Pancreas (tissue), 10 donors: ENCODE measurements around the gene OR1K1. TPM values are rescaled to one million over a fixed set of nuclear protein-coding genes. Genes with fewer than 3 reads are reported as not detected.
"Not testable (repeated sequence)": the region's sequence is repeated elsewhere in the genome, so short reads cannot be mapped to it uniquely, and the experiment has no call there.

Experiments used
- ATAC-seq, 4 donors: fragments of 200-7000 bp; cut with Tn5 transposase; one replicate each; pipeline versions ENCODE4 v1.8.0 to v1.9.1; 2020; ENCODE audit warnings: mild to moderate bottlenecking in 4 of 4, moderate library complexity in 4 of 4
- DNase-seq, 6 donors: peaks; one replicate each; pipeline ENCODE4 v3.0.0-alpha.2; 2020
- FAIRE-seq: peaks from 2 replicates; lab custom pipeline; 2012; peaks lifted over from hg19 to GRCh38; lab: Jason Lieb, UNC
- H3K27ac ChIP-seq, 4 donors: fragments of 200-600 bp; sonication (generic); 1 replicate in 3 of 4; 2 replicates in 1 of 4; pipeline versions ENCODE4 v1.5.0 to v1.8.0; 2020
- H3K27me3 ChIP-seq, 4 donors: fragments of 200-600 bp; one replicate each; pipeline ENCODE4 v1.8.0; 2021
- H3K36me3 ChIP-seq, 3 donors: fragments of 200-600 bp; sonication (generic) in 1 of 3; one replicate each; pipeline versions ENCODE4 v1.5.0 to v1.8.0; 2020 to 2021
- H3K4me1 ChIP-seq, 3 donors: fragments of 200-600 bp; one replicate each; pipeline ENCODE4 v1.8.0; 2021
- H3K4me3 ChIP-seq, 4 donors: fragments of 200-600 bp; sonication (generic) in 2 of 4; one replicate each; pipeline versions ENCODE4 v1.5.0 to v1.8.0; 2020 to 2021
- H3K9me3 ChIP-seq, 4 donors: fragments of 200-600 bp; one replicate each; pipeline ENCODE4 v1.8.0; 2021
- WGBS, 2 donors: extraction: QIAGEN DNeasy Blood & Tissue Kit; methylation state at CpG; one replicate each; pipeline ENCODE4 v1.1.7; 2013; 5-methylcytosine and 5-hydroxymethylcytosine counted together
- intact Hi-C, 3 donors: fragments of 100-400 bp; cut with DNase I; formaldehyde crosslinking; loops; one replicate each; pipeline versions ENCODE4 v1.11.1 to v1.14.2; 2022
- polyA plus RNA-seq, 2 donors: library from polyadenylated mRNA; stranded (reverse); fragments of 200-250 nt; gene quantifications; one replicate each; pipeline ENCODE4 v1.2.3, GENCODE V29; 2013
- total RNA-seq, 6 donors: library from RNA; stranded (reverse); fragmentation: NEBNext Ultra II Directional in 4 of 6; extraction: Animal tissue kit (Norgen Biotek cat#: 25700) in 4 of 6; gene quantifications; one replicate each; pipeline versions ENCODE4 v1.2.1 to v1.2.4, GENCODE V29; 2021 to 2023
- TF ChIP-seq, protein P1 (sequence below), 4 donors: fragments of 200-600 bp; sonication (generic) in 3 of 4; IDR thresholded peaks; one replicate each; pipeline versions ENCODE4 v1.5.0 to v1.8.0; 2021; ENCODE audit warnings: antibody characterized with exemption in 4 of 4
- donor health status: healthy with polysubstance abuse.
- donor health status: DM: no; HTN: no; CAD: no; lungs with moderate emphysema.
- donor health status: DM: no; HTN: no; CAD: no.
- donor health status: control.
- donor health status: control.
- donor health status: Bipolar disorder and iron deficiency.
- donor health status: DM: yes; HTN: yes; CAD: no.
- donor health status: DM: no; HTN: no; CAD: no.
- donor health status: DM: no; HTN: no; CAD: no.
- donor health status: DM: yes; HTN: yes; CAD: no.

OR1K1 gene
- total and polyA plus RNA-seq, 8 donors = not detected

- Histone ChIP-seq H3K4me3 (no peak overlapping the region), H3K4me1 (no peaks in the 10 kb centered on the region), H3K27ac (no peak overlapping the region), H3K9me3 (no peaks in the 10 kb centered on the region), H3K27me3 (no peaks in the 10 kb centered on the region), H3K36me3 (no peaks in the 10 kb centered on the region)
- DNase-seq = no peak
- no peak for ATAC-seq
- no peak for FAIRE-seq
- intact Hi-C loops = no loop called here
- TF ChIP-seq, protein P1, sequence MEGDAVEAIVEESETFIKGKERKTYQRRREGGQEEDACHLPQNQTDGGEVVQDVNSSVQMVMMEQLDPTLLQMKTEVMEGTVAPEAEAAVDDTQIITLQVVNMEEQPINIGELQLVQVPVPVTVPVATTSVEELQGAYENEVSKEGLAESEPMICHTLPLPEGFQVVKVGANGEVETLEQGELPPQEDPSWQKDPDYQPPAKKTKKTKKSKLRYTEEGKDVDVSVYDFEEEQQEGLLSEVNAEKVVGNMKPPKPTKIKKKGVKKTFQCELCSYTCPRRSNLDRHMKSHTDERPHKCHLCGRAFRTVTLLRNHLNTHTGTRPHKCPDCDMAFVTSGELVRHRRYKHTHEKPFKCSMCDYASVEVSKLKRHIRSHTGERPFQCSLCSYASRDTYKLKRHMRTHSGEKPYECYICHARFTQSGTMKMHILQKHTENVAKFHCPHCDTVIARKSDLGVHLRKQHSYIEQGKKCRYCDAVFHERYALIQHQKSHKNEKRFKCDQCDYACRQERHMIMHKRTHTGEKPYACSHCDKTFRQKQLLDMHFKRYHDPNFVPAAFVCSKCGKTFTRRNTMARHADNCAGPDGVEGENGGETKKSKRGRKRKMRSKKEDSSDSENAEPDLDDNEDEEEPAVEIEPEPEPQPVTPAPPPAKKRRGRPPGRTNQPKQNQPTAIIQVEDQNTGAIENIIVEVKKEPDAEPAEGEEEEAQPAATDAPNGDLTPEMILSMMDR (IDR thresholded peaks at IDR 0.05) = no peak
- 70 to 83% methylated on average over 6 of the region's 6 CpGs for WGBS, 2 donors
Measured at GRCh38 chr9:122797316-122798063, 2.4 kb upstream of the OR1K1 start.

DNA sequence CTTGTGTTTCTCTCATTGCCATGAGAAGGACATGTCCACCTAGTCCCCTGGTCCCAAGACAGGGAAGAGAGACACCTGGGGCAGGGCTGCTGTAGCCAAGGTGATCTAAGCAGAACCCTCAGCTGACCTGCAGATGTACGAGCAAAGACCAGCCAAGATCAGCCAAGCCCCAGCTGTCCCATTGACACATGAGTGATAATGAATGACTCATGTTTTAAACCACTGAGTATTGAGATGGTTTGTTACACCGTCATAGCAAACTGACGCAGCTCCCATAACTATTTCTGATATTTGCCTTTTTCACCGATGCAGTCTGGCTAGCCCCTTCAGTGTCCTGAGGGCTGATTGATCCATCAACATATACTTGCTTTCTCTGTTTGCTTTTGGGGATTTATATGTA is 6.7 kb downstream of the OR1K1 start:
- TF ChIP-seq, protein P1 (IDR thresholded peaks at IDR 0.05) = no peak
- Histone ChIP-seq H3K36me3 (no peaks in the 10 kb centered on the region), H3K9me3 (no peaks in the 10 kb centered on the region), H3K27me3 (no peaks in the 10 kb centered on the region), H3K27ac (no peak overlapping the region), H3K4me1 (peaks cover 3 to 7% (median 4%) of the 10 kb centered on the region in 3 donors), H3K4me3 (no peak overlapping the region)
- ATAC-seq = no peak
- FAIRE-seq = no peak
- no peak for DNase-seq
- 94 to 97% methylated on average over 4 of the region's 4 CpGs for WGBS, 2 donors
- intact Hi-C loops = no loop called here

- no peak for DNase-seq
- H3K36me3 ChIP-seq = no peaks in the 10 kb centered on the region
- 85 to 89% methylated on average over 1 of the region's 1 CpG for WGBS, 2 donors
- H3K4me1 ChIP-seq = peaks cover 3 to 7% (median 4%) of the 10 kb centered on the region in 3 donors
- TF ChIP-seq, protein P1 (IDR thresholded peaks at IDR 0.05) = no peak
- H3K9me3 ChIP-seq = no peaks in the 10 kb centered on the region
- intact Hi-C loops = no loop called here
- no peaks in the 10 kb centered on the region for H3K27me3 ChIP-seq
- no peak for ATAC-seq
- no peak for FAIRE-seq
- no peak overlapping the region for H3K4me3 ChIP-seq
- no peak overlapping the region for H3K27ac ChIP-seq
Measured at GRCh38 chr9:122807271-122807900, 7.5 kb downstream of the OR1K1 start.

DNA sequence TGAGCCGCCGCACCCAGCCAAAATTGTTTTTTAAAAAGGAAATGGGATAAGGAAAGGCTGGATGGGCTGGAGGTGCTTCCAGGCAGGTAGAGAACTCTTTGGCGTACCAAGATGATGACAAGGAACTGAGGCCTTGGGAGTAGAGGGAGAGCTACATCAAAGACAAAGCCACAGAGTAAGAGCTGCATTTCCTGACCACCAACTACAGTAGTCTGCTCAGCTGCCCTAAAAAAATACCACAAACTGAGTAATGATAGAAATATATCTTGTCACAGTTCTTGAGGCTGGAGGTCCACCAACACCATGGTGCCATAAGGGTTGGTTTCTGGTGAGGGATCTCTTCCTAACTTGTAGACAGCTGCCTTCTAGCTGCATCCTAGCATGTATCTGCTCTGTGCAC is 8.2 kb downstream of the OR1K1 start:
- TF ChIP-seq, protein P1 (IDR thresholded peaks at IDR 0.05) = no peak
- peaks cover 3 to 7% (median 4%) of the 10 kb centered on the region in 3 donors for H3K4me1 ChIP-seq
- H3K4me3 ChIP-seq = no peak overlapping the region
- H3K9me3 ChIP-seq = no peaks in the 10 kb centered on the region
- no peaks in the 10 kb centered on the region for H3K27me3 ChIP-seq
- FAIRE-seq (no peak), ATAC-seq (no peak), DNase-seq (no peak)
- intact Hi-C loops = no loop called here
- no peaks in the 10 kb centered on the region for H3K36me3 ChIP-seq
- no peak overlapping the region for H3K27ac ChIP-seq
- WGBS, 2 donors = 93 to 99% methylated on average over 3 of the region's 3 CpGs

GRCh38 chr9:122809261-122809660 is 9.3 kb downstream of the OR1K1 start:
- WGBS, 2 donors = 26 to 27% methylated on average over 7 of the region's 7 CpGs
- H3K36me3 ChIP-seq, intact Hi-C loops, DNase-seq, H3K27me3 ChIP-seq, H3K4me1 ChIP-seq, FAIRE-seq, H3K9me3 ChIP-seq, H3K4me3 ChIP-seq: not testable (repeated sequence)
- H3K27ac ChIP-seq = peak overlapping the region in 2 of 4 donors; percentile 26 to 55
- peak in 3 of 4 donors; percentile 13 to 42 (median 27) for ATAC-seq
